ENCODE measurements around the gene HRH2. TPM values are rescaled to one million over a fixed set of nuclear protein-coding genes. Genes with fewer than 3 reads are reported as not detected.

HRH2 gene
- total RNA-seq, 2 experiments from 2014 or later, result 40.2 to 41.2 TPM

DNA sequence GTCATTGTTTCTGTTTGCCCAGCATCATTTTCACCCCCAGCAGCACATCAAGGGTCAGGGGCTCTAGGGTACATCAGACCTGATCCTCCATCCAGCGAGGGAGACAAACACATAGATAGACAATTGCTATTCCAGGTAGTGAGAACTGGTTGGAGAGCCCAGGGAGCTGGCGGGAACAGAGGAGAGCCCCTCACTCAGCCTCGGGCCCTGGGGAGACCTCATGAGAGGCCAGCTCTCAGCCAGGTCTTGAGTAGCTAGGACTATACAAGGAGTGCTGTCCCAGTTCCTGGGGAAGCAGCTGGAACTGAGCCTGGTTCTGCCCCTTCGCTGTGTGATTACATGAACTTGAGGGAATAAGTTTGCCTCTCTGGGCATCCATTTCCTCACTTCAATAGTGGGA is 80.3 kb downstream of the HRH2 start:
- Mint-ChIP-seq H3K27me3 (peaks cover 33% of the 10 kb centered on the region), H3K4me3 (no peak overlapping the region), H3K36me3 (no peaks in the 10 kb centered on the region), H3K27ac (no peak overlapping the region), H3K4me1 (no peaks in the 10 kb centered on the region), H3K9me3 (no peaks in the 10 kb centered on the region)
- DNase-seq, result no peak

DNA sequence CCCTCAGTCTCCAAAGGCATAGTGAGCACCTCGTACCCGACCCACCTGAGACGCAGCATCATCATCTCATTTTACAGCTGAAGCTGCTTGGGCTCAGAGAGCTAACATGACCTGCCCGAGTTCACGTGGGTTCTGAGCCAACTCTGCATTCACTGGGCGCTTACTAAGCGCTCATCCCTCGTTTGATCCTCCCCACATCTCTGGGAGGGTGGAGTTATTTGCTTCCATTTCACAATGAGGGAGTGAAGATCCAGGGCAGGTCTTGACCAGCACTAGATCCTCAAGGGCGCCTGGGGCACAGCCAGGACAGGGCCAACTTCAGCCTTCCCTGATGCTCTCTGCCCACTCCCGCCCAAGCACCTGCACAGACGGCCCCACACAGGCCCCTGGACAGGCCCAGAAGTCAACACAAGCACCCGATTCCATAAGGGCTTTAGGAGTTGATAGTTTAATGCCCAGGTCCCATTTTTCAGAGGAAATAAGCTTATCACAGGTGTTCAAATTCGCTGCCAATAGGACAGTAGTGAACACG is 80.8 kb downstream of the HRH2 start:
- Mint-ChIP-seq H3K36me3 (no peaks in the 10 kb centered on the region), H3K4me1 (no peaks in the 10 kb centered on the region), H3K9me3 (no peaks in the 10 kb centered on the region), H3K27ac (no peak overlapping the region), H3K4me3 (no peak overlapping the region), H3K27me3 (peaks cover 30% of the 10 kb centered on the region)
- no peak for DNase-seq

GRCh38 chr5:175740014-175740413 is 82.1 kb downstream of the HRH2 start:
- H3K4me3 Mint-ChIP-seq, result no peak overlapping the region
- H3K27me3 Mint-ChIP-seq, result peaks cover 32% of the 10 kb centered on the region
- no peaks in the 10 kb centered on the region for H3K4me1 Mint-ChIP-seq

DNA sequence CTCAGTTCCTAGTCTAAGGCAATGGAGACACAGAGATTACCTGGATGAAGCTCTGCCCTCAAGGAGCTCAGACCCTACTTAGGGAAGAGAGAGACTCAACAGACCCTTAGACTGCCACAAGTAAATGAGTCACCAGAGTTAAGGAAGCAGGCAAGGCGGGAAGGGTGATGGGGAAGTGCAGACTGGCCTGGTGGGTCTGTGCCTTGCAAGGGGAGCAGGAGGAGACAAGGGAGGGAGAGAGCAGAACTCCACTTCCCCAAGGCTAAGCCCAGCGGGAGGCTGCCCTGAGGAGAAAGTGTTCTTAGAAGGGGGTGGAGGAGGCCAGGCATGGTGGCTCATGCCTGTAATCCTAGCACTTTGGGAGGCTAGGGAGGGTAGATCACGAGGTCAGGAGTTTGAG is 83.7 kb downstream of the HRH2 start:
- DNase-seq, result no peak
- no peaks in the 10 kb centered on the region for H3K4me1 Mint-ChIP-seq
- no peaks in the 10 kb centered on the region for H3K9me3 Mint-ChIP-seq
- H3K27ac Mint-ChIP-seq, result no peak overlapping the region
- no peak overlapping the region for H3K4me3 Mint-ChIP-seq
- peaks cover 32% of the 10 kb centered on the region for H3K27me3 Mint-ChIP-seq
- no peaks in the 10 kb centered on the region for H3K36me3 Mint-ChIP-seq

More at GRCh38 chr5:175740014-175740413, 82.1 kb downstream of the HRH2 start:
- no peak for DNase-seq
- no peaks in the 10 kb centered on the region for H3K36me3 Mint-ChIP-seq
- H3K9me3 Mint-ChIP-seq, result no peaks in the 10 kb centered on the region
- no peak overlapping the region for H3K27ac Mint-ChIP-seq

DNA sequence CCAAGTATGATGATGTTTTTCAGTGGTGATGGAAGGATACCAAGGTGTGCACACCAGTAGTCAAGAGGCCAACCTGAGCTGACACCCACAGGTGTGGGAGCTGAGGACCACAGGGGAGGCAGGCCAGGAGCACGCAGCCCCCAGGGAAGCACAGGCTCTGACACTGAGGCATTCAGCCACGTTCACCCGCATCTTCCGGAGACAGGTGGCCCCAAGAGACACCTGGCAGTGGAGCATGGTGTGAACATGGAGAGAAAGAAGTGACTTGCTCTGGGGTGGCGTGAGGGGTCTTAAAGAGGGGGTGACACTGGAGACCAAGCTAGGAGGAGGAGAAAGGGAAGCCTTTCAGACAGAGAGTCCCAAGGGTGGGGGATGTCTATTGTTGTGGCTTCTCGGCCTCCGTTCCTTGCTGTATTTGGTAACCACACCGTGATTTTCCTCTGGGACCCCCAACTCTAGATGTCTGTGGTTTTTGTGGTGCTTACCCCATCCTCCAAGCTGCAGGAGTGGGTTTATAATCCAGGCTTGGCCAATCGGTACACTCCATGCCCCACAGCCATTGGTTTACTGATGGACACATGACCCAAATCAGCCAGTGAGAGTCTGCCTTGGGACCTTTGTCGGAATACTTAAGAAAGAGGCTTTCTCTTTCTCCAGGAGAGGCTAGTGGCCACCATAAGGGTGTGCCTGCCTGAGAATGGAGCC is 84.6 kb downstream of the HRH2 start:
- H3K27me3 Mint-ChIP-seq, result peaks cover 32% of the 10 kb centered on the region
- H3K27ac Mint-ChIP-seq, result no peak overlapping the region
- DNase-seq, result no peak
- H3K9me3 Mint-ChIP-seq, result no peaks in the 10 kb centered on the region
- H3K36me3 Mint-ChIP-seq, result no peaks in the 10 kb centered on the region
- H3K4me3 Mint-ChIP-seq, result no peak overlapping the region
- H3K4me1 Mint-ChIP-seq, result peaks cover 3% of the 10 kb centered on the region

- Mint-ChIP-seq H3K36me3 (no peaks in the 10 kb centered on the region), H3K27me3 (peaks cover 33% of the 10 kb centered on the region), H3K4me1 (peaks cover 3% of the 10 kb centered on the region), H3K27ac (no peak overlapping the region), H3K4me3 (no peak overlapping the region), H3K9me3 (no peaks in the 10 kb centered on the region)
- no peak for DNase-seq
These were observed 85.9 kb downstream of the HRH2 start for GRCh38 chr5:175743676-175744210.

DNA sequence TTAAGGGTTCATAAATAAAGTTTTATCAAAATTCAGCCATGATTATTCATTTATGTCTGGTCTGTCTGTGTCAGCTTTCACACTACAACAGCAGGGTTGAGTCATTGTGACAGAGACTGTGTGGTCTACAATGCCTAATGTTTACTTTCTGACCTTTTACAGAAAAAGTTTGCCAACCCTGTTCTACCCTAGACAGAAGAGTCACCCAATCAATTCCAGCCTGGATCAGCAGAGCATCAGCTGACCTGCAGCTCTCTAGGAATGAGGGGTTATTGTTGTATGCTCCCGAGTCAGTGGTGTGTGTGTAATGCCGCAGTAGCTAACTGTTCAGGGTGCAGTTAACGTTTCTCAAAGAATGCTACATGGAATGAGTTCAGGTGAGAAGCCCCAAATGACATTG is 87.3 kb downstream of the HRH2 start:
- no peak for DNase-seq
- Mint-ChIP-seq H3K36me3 (no peaks in the 10 kb centered on the region), H3K4me1 (peaks cover 3% of the 10 kb centered on the region)

DNA sequence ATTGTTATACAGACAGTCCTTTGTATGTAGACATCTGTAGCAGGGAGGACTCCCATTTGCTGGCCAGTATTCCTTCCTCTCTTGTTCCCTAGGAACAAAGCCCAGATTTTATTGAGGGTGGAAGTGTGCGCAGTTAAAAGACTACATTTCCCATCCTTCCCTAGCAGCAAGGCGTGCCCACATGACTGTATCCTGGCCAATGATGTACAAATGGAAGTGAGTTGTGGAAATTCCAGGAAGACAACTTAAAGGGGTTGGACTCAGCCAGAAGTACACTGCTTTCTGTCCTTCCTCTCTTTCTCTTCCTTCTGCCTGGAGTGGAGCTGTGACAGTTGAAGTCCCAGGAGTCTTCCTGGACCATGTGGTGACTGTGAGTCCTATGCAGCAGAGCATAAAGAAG is 89.0 kb downstream of the HRH2 start:
- no peak for DNase-seq
- H3K27me3 Mint-ChIP-seq, result peaks cover 46% of the 10 kb centered on the region
- H3K9me3 Mint-ChIP-seq, result no peaks in the 10 kb centered on the region
- H3K4me3 Mint-ChIP-seq, result no peak overlapping the region
- peaks cover 3% of the 10 kb centered on the region for H3K4me1 Mint-ChIP-seq
- no peak overlapping the region for H3K27ac Mint-ChIP-seq
- H3K36me3 Mint-ChIP-seq, result no peaks in the 10 kb centered on the region

More for the DNA sequence above, 87.3 kb downstream of the HRH2 start:
- no peak overlapping the region for H3K4me3 Mint-ChIP-seq
- no peaks in the 10 kb centered on the region for H3K9me3 Mint-ChIP-seq
- H3K27ac Mint-ChIP-seq, result no peak overlapping the region
- peaks cover 43% of the 10 kb centered on the region for H3K27me3 Mint-ChIP-seq

GRCh38 chr5:175747539-175748060 is 89.7 kb downstream of the HRH2 start:
- no peaks in the 10 kb centered on the region for H3K36me3 Mint-ChIP-seq
- peaks cover 46% of the 10 kb centered on the region for H3K27me3 Mint-ChIP-seq
- no peak overlapping the region for H3K27ac Mint-ChIP-seq
- H3K4me3 Mint-ChIP-seq, result no peak overlapping the region
- no peaks in the 10 kb centered on the region for H3K9me3 Mint-ChIP-seq
- H3K4me1 Mint-ChIP-seq, result peaks cover 3% of the 10 kb centered on the region
- DNase-seq, result no peak

DNA sequence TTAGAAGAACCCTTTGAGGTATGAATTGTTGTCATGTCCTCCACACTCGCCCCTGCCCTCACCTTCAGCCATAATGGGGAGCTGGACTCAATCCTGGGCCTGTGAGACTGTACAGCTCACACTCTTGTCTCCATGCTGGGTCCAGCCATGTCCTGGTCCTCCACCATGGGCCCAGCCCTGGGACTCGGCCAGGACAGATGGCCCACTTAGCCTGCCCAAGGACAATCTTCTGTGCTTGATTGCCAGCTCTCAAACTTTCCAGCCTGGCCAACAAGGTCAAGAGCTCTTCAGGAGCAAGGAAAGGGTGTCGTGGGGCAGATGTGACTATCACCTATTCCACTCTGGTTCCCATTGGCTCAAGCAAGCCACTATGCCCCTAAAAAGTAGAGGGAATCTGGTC is 90.8 kb downstream of the HRH2 start:
- peaks cover 3% of the 10 kb centered on the region for H3K4me1 Mint-ChIP-seq
- H3K27ac Mint-ChIP-seq, result no peak overlapping the region
- no peaks in the 10 kb centered on the region for H3K9me3 Mint-ChIP-seq
- H3K4me3 Mint-ChIP-seq, result no peak overlapping the region
- no peak for DNase-seq
- H3K36me3 Mint-ChIP-seq, result no peaks in the 10 kb centered on the region
- H3K27me3 Mint-ChIP-seq, result peaks cover 48% of the 10 kb centered on the region

GRCh38 chr5:175749591-175749990 is 91.7 kb downstream of the HRH2 start:
- no peak for DNase-seq
- Mint-ChIP-seq H3K27me3 (peaks cover 52% of the 10 kb centered on the region), H3K27ac (no peak overlapping the region), H3K9me3 (no peaks in the 10 kb centered on the region), H3K36me3 (no peaks in the 10 kb centered on the region), H3K4me1 (peaks cover 3% of the 10 kb centered on the region), H3K4me3 (no peak overlapping the region)

- Mint-ChIP-seq H3K27me3 (peaks cover 60% of the 10 kb centered on the region), H3K4me3 (no peak overlapping the region), H3K36me3 (no peaks in the 10 kb centered on the region), H3K9me3 (no peaks in the 10 kb centered on the region), H3K27ac (no peak overlapping the region), H3K4me1 (peaks cover 3% of the 10 kb centered on the region)
- DNase-seq, result no peak
These were observed 92.7 kb downstream of the HRH2 start for GRCh38 chr5:175750511-175750931.

- peaks cover 3% of the 10 kb centered on the region for H3K4me1 Mint-ChIP-seq
These were observed 93.5 kb downstream of the HRH2 start for GRCh38 chr5:175751369-175751768.

DNA sequence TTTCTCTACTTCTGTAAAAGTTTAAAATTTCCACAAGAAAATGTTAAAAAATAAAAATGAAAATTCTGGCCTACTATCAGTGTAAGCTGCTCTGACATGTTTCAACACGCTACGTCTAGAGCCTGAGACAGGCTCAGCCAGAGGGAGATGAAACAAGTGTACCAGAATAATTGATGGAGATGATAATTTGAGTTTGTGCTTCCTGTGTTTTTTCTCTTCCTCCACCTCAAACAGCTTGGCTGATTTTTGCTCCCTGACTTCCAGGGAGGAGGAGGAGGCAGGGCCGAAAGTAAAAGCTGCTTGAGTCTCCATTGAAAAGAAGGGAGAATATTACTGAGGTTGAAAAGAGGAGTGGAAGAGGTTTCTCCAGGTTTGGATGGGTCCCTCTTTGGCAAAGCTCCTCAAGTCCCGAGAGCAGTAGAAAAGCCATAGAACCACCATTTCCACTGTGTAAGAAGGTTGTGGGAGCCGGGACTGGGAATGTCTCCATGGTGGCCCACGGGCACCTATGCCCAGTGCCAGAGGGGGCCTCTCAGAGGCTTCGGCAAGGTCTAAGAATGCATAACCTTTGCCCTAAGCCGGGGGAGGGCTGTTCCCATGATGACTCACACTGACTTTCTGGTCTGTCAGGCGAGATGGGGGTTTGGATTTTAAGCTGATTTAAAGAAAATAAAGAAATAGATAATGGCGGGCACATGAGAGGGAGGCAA is 95.1 kb downstream of the HRH2 start:
- Mint-ChIP-seq H3K27ac (no peak overlapping the region), H3K27me3 (peaks cover 76% of the 10 kb centered on the region), H3K4me3 (no peak overlapping the region), H3K4me1 (no peaks in the 10 kb centered on the region), H3K9me3 (no peaks in the 10 kb centered on the region), H3K36me3 (no peaks in the 10 kb centered on the region)
- no peak for DNase-seq

More at GRCh38 chr5:175751369-175751768, 93.5 kb downstream of the HRH2 start:
- no peak overlapping the region for H3K4me3 Mint-ChIP-seq
- H3K9me3 Mint-ChIP-seq, result no peaks in the 10 kb centered on the region
- no peak for DNase-seq
- H3K27ac Mint-ChIP-seq, result no peak overlapping the region
- no peaks in the 10 kb centered on the region for H3K36me3 Mint-ChIP-seq
- H3K27me3 Mint-ChIP-seq, result peaks cover 65% of the 10 kb centered on the region

All from activated naive CD8-positive, alpha-beta T cell treated with anti-CD3 and anti-CD28 coated beads for 36 hours (primary cell).